Astrocyte of the spinal cord (primary cell): ENCODE data around the gene SHD.
"Not testable (repeated sequence)": the region's sequence is repeated elsewhere in the genome, so short reads cannot be mapped to it uniquely, and the experiment has no call there.

Experiments
- DNase-seq: peaks from one replicate; pipeline ENCODE4 v3.0.0; 2011; ENCODE audit warnings: low read depth, low spot score
- H3K4me3 ChIP-seq: 2 replicates; pipeline ENCODE4 v1.5.1; 2011; ENCODE audit warnings: low read depth, mild to moderate bottlenecking, low read length, moderate library complexity
- in situ Hi-C: cut with HindIII; loops from 2 replicates; pipeline ENCODE4 v1.10.0; 2017; ENCODE audit warnings: low sequenced_read_pairs
- TF ChIP-seq, protein P1 (sequence below): IDR thresholded peaks from 2 replicates; pipeline ENCODE4 v1.5.1; 2012; ENCODE audit warnings: low read depth, mild to moderate bottlenecking, low read length, inconsistent platforms

Gene SHD

DNA sequence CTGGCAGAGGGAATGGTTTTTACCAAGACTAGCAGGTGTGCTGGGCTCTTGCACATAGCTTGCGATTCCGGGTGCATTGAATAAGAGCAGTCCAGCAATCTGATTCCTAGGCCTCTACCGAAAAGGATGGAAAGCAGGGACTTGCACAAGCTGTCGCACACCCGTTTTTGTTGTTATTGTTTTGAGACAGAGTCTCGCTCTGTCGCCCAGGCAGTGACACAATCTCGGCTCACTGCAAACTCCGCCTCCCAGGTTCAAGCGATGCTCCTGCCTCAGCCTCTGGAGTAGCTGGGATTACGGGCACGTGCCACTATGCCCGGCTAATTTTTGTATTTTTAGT is 44.2 kb upstream of the SHD start:
- in situ Hi-C loops: no loop called here
- no peak overlapping the region for H3K4me3 ChIP-seq
- TF ChIP-seq, protein P1, sequence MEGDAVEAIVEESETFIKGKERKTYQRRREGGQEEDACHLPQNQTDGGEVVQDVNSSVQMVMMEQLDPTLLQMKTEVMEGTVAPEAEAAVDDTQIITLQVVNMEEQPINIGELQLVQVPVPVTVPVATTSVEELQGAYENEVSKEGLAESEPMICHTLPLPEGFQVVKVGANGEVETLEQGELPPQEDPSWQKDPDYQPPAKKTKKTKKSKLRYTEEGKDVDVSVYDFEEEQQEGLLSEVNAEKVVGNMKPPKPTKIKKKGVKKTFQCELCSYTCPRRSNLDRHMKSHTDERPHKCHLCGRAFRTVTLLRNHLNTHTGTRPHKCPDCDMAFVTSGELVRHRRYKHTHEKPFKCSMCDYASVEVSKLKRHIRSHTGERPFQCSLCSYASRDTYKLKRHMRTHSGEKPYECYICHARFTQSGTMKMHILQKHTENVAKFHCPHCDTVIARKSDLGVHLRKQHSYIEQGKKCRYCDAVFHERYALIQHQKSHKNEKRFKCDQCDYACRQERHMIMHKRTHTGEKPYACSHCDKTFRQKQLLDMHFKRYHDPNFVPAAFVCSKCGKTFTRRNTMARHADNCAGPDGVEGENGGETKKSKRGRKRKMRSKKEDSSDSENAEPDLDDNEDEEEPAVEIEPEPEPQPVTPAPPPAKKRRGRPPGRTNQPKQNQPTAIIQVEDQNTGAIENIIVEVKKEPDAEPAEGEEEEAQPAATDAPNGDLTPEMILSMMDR: no peak

DNA sequence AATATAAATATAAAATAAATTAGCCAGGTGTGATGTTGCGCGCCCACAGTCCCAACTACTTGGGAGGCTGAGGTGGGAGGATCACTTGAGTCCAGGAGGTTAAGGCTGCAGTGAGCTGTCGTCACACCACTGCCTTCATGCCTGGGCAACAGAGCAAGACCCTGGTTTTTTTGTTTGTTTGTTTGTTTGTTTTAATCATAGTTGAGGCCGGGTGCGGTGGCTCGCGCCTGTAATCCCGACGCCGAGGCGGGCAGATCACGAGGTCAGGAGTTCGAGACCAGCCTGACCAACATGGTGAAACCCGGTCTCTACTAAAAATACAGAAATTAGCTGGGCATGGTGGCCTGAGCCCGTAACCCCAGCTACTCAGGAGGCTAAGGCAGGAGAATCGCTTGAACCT is 41.6 kb upstream of the SHD start:
- in situ Hi-C loops, DNase-seq, H3K4me3 ChIP-seq: not testable (repeated sequence)

More for the DNA sequence above, 44.2 kb upstream of the SHD start:
- DNase-seq: no peak

DNA sequence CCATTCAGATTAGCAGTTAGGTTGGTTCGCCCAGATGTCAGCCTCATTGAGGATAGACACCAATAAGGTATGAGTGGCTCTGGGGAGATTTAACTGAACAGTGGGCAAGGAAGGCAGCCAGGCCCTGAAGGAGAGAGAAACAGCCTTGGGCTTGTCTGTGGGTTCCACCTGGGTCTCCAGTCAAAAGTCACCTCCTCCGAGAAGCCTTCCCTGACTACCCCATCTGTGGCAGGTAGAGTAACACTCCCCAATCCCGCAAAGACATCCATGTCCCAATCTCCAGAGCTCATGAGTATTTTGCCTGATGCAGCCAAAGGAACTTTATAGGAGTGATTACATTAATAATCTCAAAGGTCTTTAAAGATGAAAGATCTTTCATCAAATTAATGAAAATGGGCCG is 40.2 kb upstream of the SHD start:
- TF ChIP-seq, protein P1: no peak
- DNase-seq: no peak
- H3K4me3 ChIP-seq: no peak overlapping the region
- in situ Hi-C loops: no loop called here

DNA sequence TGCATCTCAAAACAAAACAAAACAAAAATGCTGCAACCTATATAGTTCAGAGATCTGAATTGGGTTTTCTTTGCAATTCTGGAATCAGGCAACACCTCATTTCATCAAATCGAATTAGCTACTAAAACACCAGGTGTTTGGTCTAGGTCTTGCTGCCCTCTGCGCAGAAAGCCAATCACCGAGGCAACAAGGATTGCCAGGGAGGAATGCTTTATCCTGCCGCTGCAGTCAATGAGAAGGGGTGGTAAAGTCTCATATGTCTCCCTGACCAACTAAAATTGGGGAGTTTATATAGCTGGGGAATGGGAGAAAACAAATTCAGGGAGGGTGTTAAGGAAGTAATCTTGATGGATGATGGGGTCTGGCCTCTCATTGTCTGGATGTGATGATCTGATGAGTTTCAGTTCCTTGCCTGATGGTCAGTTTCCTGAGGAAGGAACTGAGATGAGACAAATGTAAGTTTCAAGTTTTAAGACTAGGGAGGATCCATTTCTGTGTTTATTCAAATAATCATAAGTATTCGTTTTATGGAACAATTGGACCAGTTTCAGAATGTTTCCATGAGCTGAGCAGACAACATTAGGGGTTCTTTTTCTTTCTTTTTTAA is 37.1 kb upstream of the SHD start:
- H3K4me3 ChIP-seq: no peak overlapping the region
- TF ChIP-seq, protein P1: no peak
- no peak for DNase-seq
- in situ Hi-C loops: no loop called here

DNA sequence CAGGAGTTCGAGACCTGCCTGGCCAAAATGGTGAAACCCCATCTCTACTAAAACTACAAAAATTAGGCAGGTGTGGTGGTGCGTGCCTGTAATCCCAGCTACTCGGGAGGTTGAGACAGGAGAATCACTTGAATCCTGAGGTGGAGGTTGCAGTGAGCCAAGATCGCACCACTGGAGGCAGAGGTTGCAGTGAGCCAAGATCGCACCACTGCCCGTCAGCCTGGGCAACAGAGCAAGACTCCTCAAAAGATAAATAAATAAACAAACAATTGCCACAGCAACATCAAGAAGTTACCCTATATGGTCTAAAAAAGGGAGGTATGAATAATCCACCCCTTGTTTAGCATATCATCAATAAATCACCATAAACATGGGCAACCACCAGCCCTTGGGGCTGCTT is 33.1 kb upstream of the SHD start:
- DNase-seq, in situ Hi-C loops, H3K4me3 ChIP-seq: not testable (repeated sequence)

DNA sequence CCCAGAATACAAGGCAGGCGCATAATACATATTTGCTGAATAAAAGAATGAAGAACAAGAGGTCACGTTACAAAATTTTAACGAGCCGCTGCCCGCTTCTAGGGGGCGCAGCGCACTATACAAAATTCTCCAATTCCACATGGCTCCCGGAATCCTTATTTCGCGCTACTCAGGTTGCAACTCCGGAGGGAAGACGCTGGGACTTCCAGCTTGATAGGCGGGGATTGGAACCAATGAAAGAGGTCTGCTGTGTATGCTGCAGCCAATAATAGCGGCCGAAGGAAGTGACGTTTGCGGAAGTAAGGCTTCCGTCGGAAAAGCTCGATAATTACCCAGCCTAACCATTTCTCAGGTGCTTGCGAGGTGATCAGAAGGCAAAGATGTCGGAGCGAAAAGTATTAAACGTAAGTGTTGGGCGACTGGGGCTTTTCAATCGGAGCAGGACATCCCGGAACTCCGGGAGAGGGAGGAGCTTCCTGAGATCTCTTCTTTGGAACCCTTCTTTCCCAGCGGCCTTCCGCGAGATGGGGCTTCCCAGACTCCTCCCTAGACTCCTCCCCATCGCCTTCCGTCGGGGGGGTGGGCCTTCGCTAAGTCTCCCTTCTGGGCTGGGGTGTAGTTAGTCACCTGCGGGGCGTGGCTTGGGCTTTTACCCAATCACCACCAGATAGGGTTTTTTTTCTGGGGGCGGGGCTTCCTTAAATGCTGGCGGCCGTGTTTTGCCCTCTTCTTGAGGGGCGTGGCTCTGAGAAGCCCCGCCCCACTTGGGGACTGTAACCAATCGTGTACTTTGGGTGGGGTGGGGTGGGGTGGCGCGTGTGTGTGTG is 32.1 kb upstream of the SHD start, which contains the start of gene YJU2:
YJU2 (plus strand) TSS at position 314 of the 827 bp plus-strand sequence; CDS start at position 381, 67 bp downstream.
- in situ Hi-C loops: no loop called here
- TF ChIP-seq, protein P1: peak; percentile 56
- peak within 1 kb of the TSS; percentile 86 for H3K4me3 ChIP-seq
- peak; percentile 99 for DNase-seq

DNA sequence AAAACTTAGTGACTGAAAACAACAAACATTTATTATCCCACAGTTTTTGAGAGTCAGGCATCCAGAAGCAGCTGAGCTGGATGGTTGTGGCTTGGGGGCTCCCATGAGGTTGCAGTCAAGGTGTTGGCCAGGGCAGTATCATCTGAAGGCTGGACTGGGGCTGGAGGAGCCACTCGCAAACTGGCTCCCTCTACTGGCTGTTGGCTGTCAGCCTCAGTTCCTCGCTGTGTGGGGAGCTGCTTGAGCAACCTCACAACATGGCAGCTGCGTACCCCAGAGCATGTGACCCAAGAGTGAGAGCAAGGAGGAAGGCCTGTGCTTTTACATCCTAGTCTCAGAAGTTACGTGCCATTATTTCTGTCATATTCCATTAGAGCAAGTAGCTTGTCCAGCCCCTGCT is 22.5 kb upstream of the SHD start:
- TF ChIP-seq, protein P1: peak; percentile 7
- H3K4me3 ChIP-seq: no peak overlapping the region
- DNase-seq: no peak
- in situ Hi-C loops: no loop called here
